GM12878 (cell line): ENCODE data around the gene CDC42BPA. TPM values are rescaled to one million over a fixed set of nuclear protein-coding genes. Genes with fewer than 3 reads are reported as not detected.

Experiments used
- ATAC-seq: fragments of 200-7000 bp; cut with Tn5 transposase; 3 replicates; pipeline ENCODE4 v1.9.1; 2020; ENCODE audit warnings: mild to moderate bottlenecking, moderate library complexity
- BruUV-seq: library from RNA; stranded (reverse); fragments of 400-500 nt; replicated peaks from 2 replicates; lab custom pipeline; 2021; lab: Mats Ljungman, UMichigan
- CTCF ChIA-PET: fragments of 300-600 bp; sonication (Branson Sonifier 250); formaldehyde crosslinking; extraction: SDS; loops from one replicate; lab custom pipeline; 2021; ENCODE audit warnings: inconsistent platforms; lab: Yijun Ruan, JAX
- POLR2A ChIA-PET: fragments of 350-600 bp; formaldehyde crosslinking; extraction: SDS; loops from one replicate; lab custom pipeline; 2021; ENCODE audit warnings: inconsistent platforms; lab: Charles Lee
- RAD21 ChIA-PET: fragments of 300-600 bp; sonication (Branson Sonifier 250); formaldehyde crosslinking; loops from one replicate; lab custom pipeline; 2023; ENCODE audit warnings: antibody characterized with exemption; ENCODE audit not compliant: unreplicated experiment; lab: Charles Lee
- SMC1A ChIA-PET: fragments of 300-600 bp; sonication (Branson Sonifier 250); formaldehyde crosslinking; loops from one replicate; lab custom pipeline; 2023; ENCODE audit not compliant: unreplicated experiment, uncharacterized antibody; lab: Charles Lee
- DNase-seq: peaks from one replicate; pipeline ENCODE4 v3.0.0-alpha.2; 2011; ENCODE audit warnings: low read depth, low spot score
- FAIRE-seq: peaks from 3 replicates; lab custom pipeline; 2011; peaks lifted over from hg19 to GRCh38; lab: Jason Lieb, UNC
- H2AFZ ChIP-seq: 2 replicates; pipeline ENCODE4 v1.6.0; 2011; ENCODE audit warnings: low read depth, low read length, control low read depth; ENCODE audit not compliant: control insufficient read depth
- H3K27ac ChIP-seq: 2 replicates; pipeline ENCODE4 v1.5.1; 2011; ENCODE audit warnings: control low read depth; ENCODE audit not compliant: control insufficient read depth, insufficient read depth
- H3K27me3 ChIP-seq, 2 experiments: replicated peaks in 1 of 2; 2 replicates each; pipeline versions ENCODE4 v1.6.0 to v1.6.1; 2011; ENCODE audit warnings: low read length in 1 of 2; ENCODE audit not compliant: control insufficient read depth in 2 of 2, insufficient read depth in 2 of 2
- H3K36me3 ChIP-seq, 2 experiments: 2 replicates each; pipeline ENCODE4 v1.5.1; 2011; ENCODE audit warnings: low read length in 1 of 2; ENCODE audit not compliant: control insufficient read depth in 2 of 2, insufficient read depth in 2 of 2
- H3K4me1 ChIP-seq: 2 replicates; pipeline ENCODE4 v1.6.1; 2011; ENCODE audit warnings: mild to moderate bottlenecking, low read length, moderate library complexity, mixed read lengths; ENCODE audit not compliant: control insufficient read depth, insufficient read depth
- H3K4me2 ChIP-seq: 2 replicates; pipeline ENCODE4 v1.6.0; 2011; ENCODE audit warnings: control low read depth; ENCODE audit not compliant: control insufficient read depth, insufficient read depth
- H3K4me3 ChIP-seq: fragments of 200-600 bp; sonication (generic); 2 replicates; pipeline ENCODE4 v1.5.1; 2016
- H3K79me2 ChIP-seq: 2 replicates; pipeline ENCODE4 v1.6.0; 2011; ENCODE audit warnings: low read length; ENCODE audit not compliant: control insufficient read depth, insufficient read depth
- H3K9ac ChIP-seq: 2 replicates; pipeline ENCODE4 v1.8.0; 2011; ENCODE audit warnings: low read length, control low read depth, mixed read lengths; ENCODE audit not compliant: control insufficient read depth, insufficient read depth
- H3K9me3 ChIP-seq: replicated peaks from 3 replicates; pipeline ENCODE4 v1.5.1; 2011; ENCODE audit warnings: mild to moderate bottlenecking, low read length; ENCODE audit not compliant: control insufficient read depth, insufficient read depth
- H4K20me1 ChIP-seq: 2 replicates; pipeline ENCODE4 v1.6.0; 2011; ENCODE audit not compliant: control insufficient read depth, insufficient read depth
- MYB ChIP-seq: fragments of 150-350 bp; IDR thresholded peaks from 2 replicates; pipeline ENCODE4 v1.6.1; 2014; ENCODE audit warnings: mild to moderate bottlenecking, low read depth, low read length, borderline replicate concordance
- STAT1 ChIP-seq: fragments of 450-650 bp; conservative IDR thresholded peaks from 2 replicates; pipeline ENCODE4 v1.6.1; 2014; ENCODE audit warnings: antibody characterized with exemption, mild to moderate bottlenecking
- WGBS: methylation state at CpG from one replicate; pipeline ENCODE4 v1.1.6; 2016; ENCODE audit warnings: low lambda C conversion rate; ENCODE audit not compliant: insufficient replicate concordance, insufficient coverage; ENCODE audit errors: missing lambda C conversion rate; 5-methylcytosine and 5-hydroxymethylcytosine counted together
- in situ Hi-C: fragments of 300-500 bp; cut with MboI; formaldehyde crosslinking; loops from 9 replicates; pipeline ENCODE4 v1.14.3; 2018; ENCODE audit warnings: mixed read lengths
- intact Hi-C: fragments of 100-400 bp; cut with micrococcal nuclease; formaldehyde crosslinking; loops from one replicate; pipeline ENCODE4 v1.14.2; 2022; ENCODE audit not compliant: unreplicated experiment
- polyA plus RNA-seq, 11 experiments: library from polyadenylated mRNA; depleted of rRNA in 4 of 11; unstranded in 6 of 11; stranded (reverse) in 5 of 11; fragments of >200 nt; fragmentation: Nextera tagmentation in 4 of 11; fragmentation: Illumina TruSeq in 1 of 11; extraction: Ambion mirVana in 4 of 11; extraction: Trizol in 1 of 11; gene quantifications; 1 replicate in 1 of 11; 2 replicates in 10 of 11; pipeline versions ENCODE4 v1.2.1 to v1.2.3, GENCODE V29; 2011 to 2016; ENCODE audit warnings: inconsistent platforms in 2 of 11, missing spikeins in 2 of 11, low read depth in 1 of 11
- total RNA-seq, 4 experiments: library from RNA; depleted of rRNA in 3 of 4; stranded (reverse); fragments of >200 nt in 3 of 4; fragmentation: Illumina TruSeq in 1 of 4; extraction: Trizol in 1 of 4; gene quantifications; 2 replicates each; pipeline versions ENCODE4 v1.2.1 to v1.2.3, GENCODE V29; 2013 to 2021

Gene CDC42BPA
- total and polyA plus RNA-seq, 10 of the 15 experiments (the other 5 are each of a cell fraction or from before 2014, with no cell fraction given) = 0.02 to 0.52 (median 0.10) TPM

DNA sequence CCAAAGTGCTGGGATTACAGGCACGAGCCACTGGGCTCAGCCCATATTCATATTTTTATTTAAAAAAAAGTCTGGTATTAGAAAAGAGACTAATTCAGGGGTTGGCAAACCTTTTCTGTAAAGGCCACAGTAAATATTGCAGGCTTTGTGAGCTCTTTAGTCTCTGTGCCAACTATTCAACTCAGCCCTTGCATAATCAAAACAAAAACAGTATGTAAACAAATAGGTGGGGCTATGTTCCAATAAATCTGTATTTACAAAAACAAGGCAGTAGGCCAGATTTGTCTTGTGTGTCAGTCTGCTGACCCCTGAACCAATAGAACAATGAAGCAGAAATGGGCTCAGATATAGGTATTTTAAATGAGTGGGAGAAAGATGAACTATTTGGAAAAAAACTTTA lies 49.3 kb downstream of the CDC42BPA start:
- H3K9ac ChIP-seq = no peak overlapping the region
- no peak overlapping the region for H2AFZ ChIP-seq
- no peak for TF ChIP-seq MYB
- no TSS peak for BruUV-seq
- CTCF ChIA-PET = no interaction called here
- POLR2A ChIA-PET = no interaction called here
- no peak for ATAC-seq
- H3K79me2 ChIP-seq = no peaks in the 10 kb centered on the region
- no peak overlapping the region for H3K4me3 ChIP-seq
- H3K27me3 ChIP-seq = peaks cover 0 to 3% of the 10 kb centered on the region in 2 experiments; a peak in 1 of 4 replicates
- FAIRE-seq = no peak
- H3K27ac ChIP-seq = no peak overlapping the region
- H3K36me3 ChIP-seq = no peaks in the 10 kb centered on the region
- H3K4me1 ChIP-seq = no peaks in the 10 kb centered on the region
- RAD21 ChIA-PET = no interaction called here
- no peak for DNase-seq
- SMC1A ChIA-PET = no interaction called here
- intact Hi-C loops (no loop called here), in situ Hi-C loops (no loop called here)
- no peaks in the 10 kb centered on the region for H3K9me3 ChIP-seq
- no peak overlapping the region for H3K4me2 ChIP-seq
- H4K20me1 ChIP-seq = no peaks in the 10 kb centered on the region
- WGBS = 7% methylated on average over 1 of the region's 1 CpG

DNA sequence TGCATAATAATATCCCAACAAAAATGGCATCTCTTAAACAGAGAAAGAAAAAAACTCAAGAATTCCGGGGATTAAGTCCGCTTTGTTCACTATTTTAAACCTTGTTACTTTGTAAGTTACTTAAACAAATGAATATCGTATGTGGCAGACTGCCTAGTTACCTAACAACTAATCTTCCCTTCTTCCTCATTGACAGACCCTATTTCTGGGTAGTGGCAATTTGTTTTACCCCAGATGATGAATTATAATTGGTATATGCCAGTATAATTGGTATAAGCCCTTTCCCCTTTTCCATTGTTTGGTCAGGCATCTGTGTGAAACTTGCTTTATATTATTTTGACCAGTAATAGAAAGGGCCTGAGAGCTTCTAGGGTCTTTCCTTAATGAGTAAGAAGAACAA lies 52.4 kb downstream of the CDC42BPA start:
- Histone ChIP-seq H3K79me2 (no peaks in the 10 kb centered on the region), H3K4me1 (no peaks in the 10 kb centered on the region), H3K36me3 (no peaks in the 10 kb centered on the region), H3K9me3 (no peaks in the 10 kb centered on the region), H3K4me3 (no peak overlapping the region), H2AFZ (no peak overlapping the region), H3K9ac (no peak overlapping the region), H3K27me3 (peaks cover 0 to 3% of the 10 kb centered on the region in 2 experiments; a peak in 1 of 4 replicates), H3K4me2 (no peak overlapping the region), H4K20me1 (no peaks in the 10 kb centered on the region), H3K27ac (no peak overlapping the region)
- FAIRE-seq (no peak), DNase-seq (no peak), ATAC-seq (no peak)
- POLR2A ChIA-PET = interaction anchor here (0.6 kb wide), 1 partner anchor 77 kb away, joined by 3 read pairs; no protein-coding TSS in a partner anchor
- in situ Hi-C loops = no loop called here
- RAD21 ChIA-PET = no interaction called here
- no peak for TF ChIP-seq STAT1
- intact Hi-C loops = no loop called here
- WGBS = 35% methylated on average over 3 of the region's 3 CpGs
- SMC1A ChIA-PET = interaction anchor here (1.4 kb wide), 1 partner anchor 9 kb away, joined by 3 read pairs; no protein-coding TSS in a partner anchor
- no TSS peak for BruUV-seq
- CTCF ChIA-PET = no interaction called here
